C4-2B (cell line): ENCODE data around the gene GCNT2.

ENCODE experiments used
- CTCF ChIP-seq: fragments of 450-650 bp; conservative IDR thresholded peaks from 2 replicates; pipeline ENCODE4 v1.5.1; 2017; ENCODE audit warnings: mild to moderate bottlenecking
- ZFX ChIP-seq: fragments of 450-650 bp; IDR thresholded peaks from 2 replicates; pipeline ENCODE4 v1.6.1; 2017

- TF ChIP-seq CTCF (no peak), ZFX (no peak)
Measured at GRCh38 chr6:10491463-10491862, 29.7 kb upstream of the GCNT2 start.
